ENCODE results near the gene LSM14A. TPM values are rescaled to one million over a fixed set of nuclear protein-coding genes. Genes with fewer than 3 reads are reported as not detected.
A peak's percentile ranks its signal among the peaks of the same experiment; 100 is the strongest.

Gene LSM14A
- total RNA-seq, 3 donors from 2014 or later, result 106 to 129 (median 126) TPM

DNA sequence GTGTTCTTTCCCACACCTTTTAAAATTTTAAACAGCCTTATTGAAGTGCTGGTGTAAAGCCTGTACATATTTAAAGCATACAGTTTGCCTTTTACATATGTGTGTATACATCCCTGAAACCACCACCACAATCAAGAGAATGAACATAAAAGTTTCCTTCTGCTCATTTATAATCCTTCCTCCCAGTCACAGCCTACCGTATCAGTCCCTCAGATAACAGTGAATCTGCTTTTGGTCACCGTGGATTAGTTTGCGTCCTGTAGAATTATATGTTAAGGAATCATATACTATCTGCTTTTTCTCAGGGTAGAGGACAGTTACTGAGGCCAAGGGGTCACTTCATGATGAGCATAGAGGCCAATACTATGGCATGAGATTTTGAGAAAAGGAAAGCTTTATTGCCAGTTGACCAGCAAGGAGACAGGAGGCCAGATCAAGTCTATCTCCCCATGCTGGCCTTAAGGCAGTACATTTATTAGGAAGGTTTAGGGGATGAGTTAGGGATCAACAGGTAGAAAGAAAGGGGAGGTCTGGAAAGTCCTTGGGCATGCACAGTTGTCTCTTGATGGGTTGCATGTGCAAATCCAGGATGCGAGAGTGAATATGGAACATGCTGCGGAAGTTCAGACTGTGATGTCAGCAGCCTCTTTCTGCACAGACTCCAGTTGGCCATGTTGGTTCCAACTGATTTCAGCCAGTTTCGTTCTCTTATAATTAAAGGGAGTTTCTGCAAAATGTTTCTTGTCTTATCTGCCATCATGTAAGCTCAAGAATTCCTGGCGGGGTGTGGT, 36.3 kb upstream of the LSM14A start:
- no peaks in the 10 kb centered on the region for H3K9me3 ChIP-seq
- H3K36me3 ChIP-seq, result no peaks in the 10 kb centered on the region
- TF ChIP-seq POLR2A (IDR thresholded peaks at IDR 0.05) (no peak), POLR2AphosphoS5 (IDR thresholded peaks at IDR 0.05) (no peak), CTCF (IDR thresholded peaks at IDR 0.05) (no peak)
- intact Hi-C loops (cut with DNase I; ENCODE audit: low total_unique reads), result no loop called here
- no peak for DNase-seq (ENCODE audit: low spot score in 2 of 2)
- no peaks in the 10 kb centered on the region for H3K4me1 ChIP-seq
- no peaks in the 10 kb centered on the region for H3K27me3 ChIP-seq
- H3K27ac ChIP-seq, result no peak overlapping the region
- no peak overlapping the region for H3K4me3 ChIP-seq

GRCh38 chr19:34141025-34141424, 31.3 kb upstream of the LSM14A start:
- no peaks in the 10 kb centered on the region for H3K4me1 ChIP-seq
- no peaks in the 10 kb centered on the region for H3K27me3 ChIP-seq
- H3K4me3 ChIP-seq, result no peak overlapping the region
- no peak overlapping the region for H3K27ac ChIP-seq
- H3K36me3 ChIP-seq, result no peaks in the 10 kb centered on the region
- intact Hi-C loops (cut with DNase I; ENCODE audit: low total_unique reads), result loop anchor here (2.0 kb wide), 1 partner anchor 34 kb away; no protein-coding TSS in a partner anchor
- H3K9me3 ChIP-seq, result no peaks in the 10 kb centered on the region
- no peak for DNase-seq (ENCODE audit: low spot score in 2 of 2)
- TF ChIP-seq POLR2A (IDR thresholded peaks at IDR 0.05) (no peak), CTCF (IDR thresholded peaks at IDR 0.05) (no peak), POLR2AphosphoS5 (IDR thresholded peaks at IDR 0.05) (no peak)

DNA sequence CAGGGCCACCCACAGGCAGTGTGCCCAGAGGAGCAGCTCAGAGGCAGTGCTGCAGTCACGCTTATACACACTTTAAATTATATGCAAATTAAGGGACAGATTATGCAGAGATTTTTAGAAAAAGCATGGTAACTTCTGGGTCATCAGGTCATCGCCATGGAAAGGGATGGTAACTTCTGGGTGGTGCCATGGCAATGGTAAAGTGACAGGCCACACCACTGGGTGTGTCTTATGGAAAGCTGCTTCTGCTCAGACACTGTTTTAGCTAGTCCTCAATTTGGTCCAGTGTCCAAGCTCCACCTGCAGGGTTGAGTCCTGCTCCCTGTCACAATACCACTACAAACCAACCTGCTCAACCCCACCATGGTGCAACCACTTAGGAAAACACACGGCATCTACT, 29.9 kb upstream of the LSM14A start:
- intact Hi-C loops (cut with DNase I; ENCODE audit: low total_unique reads), result no loop called here
- H3K27me3 ChIP-seq, result no peaks in the 10 kb centered on the region
- DNase-seq (ENCODE audit: low spot score in 2 of 2), result no peak
- H3K9me3 ChIP-seq, result no peaks in the 10 kb centered on the region
- H3K27ac ChIP-seq, result no peak overlapping the region
- TF ChIP-seq CTCF (IDR thresholded peaks at IDR 0.05), result no peak
- TF ChIP-seq POLR2AphosphoS5 (IDR thresholded peaks at IDR 0.05), result no peak
- TF ChIP-seq POLR2A (IDR thresholded peaks at IDR 0.05), result no peak
- H3K4me1 ChIP-seq, result no peaks in the 10 kb centered on the region
- H3K36me3 ChIP-seq, result no peaks in the 10 kb centered on the region
- H3K4me3 ChIP-seq, result no peak overlapping the region

- Histone ChIP-seq H3K4me1 (no peaks in the 10 kb centered on the region), H3K36me3 (no peaks in the 10 kb centered on the region), H3K27ac (no peak overlapping the region), H3K27me3 (no peaks in the 10 kb centered on the region), H3K9me3 (no peaks in the 10 kb centered on the region), H3K4me3 (no peak overlapping the region)
- TF ChIP-seq POLR2AphosphoS5 (IDR thresholded peaks at IDR 0.05) (no peak), CTCF (IDR thresholded peaks at IDR 0.05) (peak; percentile 50 to 72 (median 67))
- intact Hi-C loops (cut with DNase I; ENCODE audit: low total_unique reads), result no loop called here
- no peak for DNase-seq (ENCODE audit: low spot score in 2 of 2)
Observed at GRCh38 chr19:34145741-34146202, 26.5 kb upstream of the LSM14A start.

GRCh38 chr19:34148658-34149185, 23.6 kb upstream of the LSM14A start:
- no peaks in the 10 kb centered on the region for H3K36me3 ChIP-seq
- no peaks in the 10 kb centered on the region for H3K9me3 ChIP-seq
- no peak for DNase-seq (ENCODE audit: low spot score in 2 of 2)
- TF ChIP-seq POLR2A (IDR thresholded peaks at IDR 0.05) (no peak), CTCF (IDR thresholded peaks at IDR 0.05) (no peak)
- H3K4me3 ChIP-seq, result no peak overlapping the region
- no peaks in the 10 kb centered on the region for H3K27me3 ChIP-seq
- H3K27ac ChIP-seq, result no peak overlapping the region
- no peaks in the 10 kb centered on the region for H3K4me1 ChIP-seq
- intact Hi-C loops (cut with DNase I; ENCODE audit: low total_unique reads), result no loop called here

All from breast epithelium (tissue), 4 donors.